Kidney (tissue), 14 donors: ENCODE data around the gene WDR73. TPM values are rescaled to one million over a fixed set of nuclear protein-coding genes. Genes with fewer than 3 reads are reported as not detected.

Experiments
- DNase-seq, 5 donors: peaks; one replicate each; pipeline ENCODE4 v3.0.0-alpha.2; 2013 to 2020
- FAIRE-seq: peaks from 2 replicates; lab custom pipeline; 2012; peaks lifted over from hg19 to GRCh38; lab: Jason Lieb, UNC
- H3K27ac ChIP-seq, 2 donors: one replicate each; pipeline ENCODE4 v1.7.0; 2013; ENCODE audit warnings: low read depth in 2 of 2, low read length in 2 of 2, inconsistent platforms in 1 of 2
- H3K27me3 ChIP-seq: one replicate; pipeline ENCODE4 v1.7.1; 2013; ENCODE audit warnings: low read length, inconsistent platforms; ENCODE audit not compliant: control insufficient read depth, insufficient read depth
- H3K36me3 ChIP-seq, 3 donors: one replicate each; pipeline versions ENCODE4 v1.7.0 to v1.7.1; 2013; ENCODE audit warnings: low read length in 3 of 3, control low read depth in 1 of 3, inconsistent platforms in 1 of 3; ENCODE audit not compliant: insufficient read depth in 3 of 3, control insufficient read depth in 2 of 3
- H3K4me1 ChIP-seq, 3 donors: one replicate each; pipeline versions ENCODE4 v1.7.0 to v1.7.1; 2013; ENCODE audit warnings: low read length in 3 of 3, inconsistent platforms in 1 of 3, low read depth in 1 of 3; ENCODE audit not compliant: control insufficient read depth in 2 of 3, insufficient read depth in 2 of 3
- H3K4me3 ChIP-seq, 3 donors: one replicate each; pipeline versions ENCODE4 v1.7.0 to v1.8.1; 2013; ENCODE audit warnings: low read length in 3 of 3, control low read depth in 1 of 3, inconsistent platforms in 1 of 3
- H3K9ac ChIP-seq, 3 donors: one replicate each; pipeline versions ENCODE4 v1.7.0 to v1.7.1; 2013; ENCODE audit warnings: low read length in 3 of 3, control low read depth in 1 of 3, inconsistent platforms in 1 of 3
- H3K9me3 ChIP-seq, 3 donors: one replicate each; pipeline versions ENCODE4 v1.7.0 to v1.7.1; 2013; ENCODE audit warnings: low read length in 3 of 3, control low read depth in 1 of 3, inconsistent platforms in 1 of 3; ENCODE audit not compliant: control insufficient read depth in 2 of 3, insufficient read depth in 1 of 3
- intact Hi-C: fragments of 100-400 bp; cut with DNase I; formaldehyde crosslinking; loops from one replicate; pipeline ENCODE4 v1.11.1; 2022
- polyA plus RNA-seq: library from polyadenylated mRNA; stranded (reverse); fragments of 350-450 nt; fragmentation: Illumina TruSeq; extraction: RNeasy Lipid Tissue Mini Kit (QIAGEN cat#74804); gene quantifications from one replicate; pipeline ENCODE4 v1.2.3, GENCODE V29; 2014; ENCODE audit warnings: low read depth, low replicate concordance; ENCODE audit not compliant: insufficient read depth
- total RNA-seq: library from RNA; stranded (reverse); fragmentation: NEBNext Ultra II Directional; extraction: Animal tissue kit (Norgen Biotek cat#: 25700); gene quantifications from one replicate; pipeline ENCODE4 v1.2.1, GENCODE V29; 2021
- TF ChIP-seq, protein P1 (sequence below): IDR thresholded peaks from 3 replicates; pipeline ENCODE4 v1.5.1; 2012; ENCODE audit warnings: mild to moderate bottlenecking, moderate library complexity, borderline replicate concordance; ENCODE audit not compliant: insufficient read depth; ENCODE audit errors: extremely low read depth
- donor health status: control.
- donor health status: control.
- donor health status: control.
- donor health status: control.
- donor health status: control.
- donor health status: DM: yes; HTN: yes; CAD: no.
- donor health status: Normal renal cell carcinoma (clear cell type).

Gene WDR73
- total and polyA plus RNA-seq, 2 donors from 2014 or later: 26.2 to 39.2 TPM

DNA sequence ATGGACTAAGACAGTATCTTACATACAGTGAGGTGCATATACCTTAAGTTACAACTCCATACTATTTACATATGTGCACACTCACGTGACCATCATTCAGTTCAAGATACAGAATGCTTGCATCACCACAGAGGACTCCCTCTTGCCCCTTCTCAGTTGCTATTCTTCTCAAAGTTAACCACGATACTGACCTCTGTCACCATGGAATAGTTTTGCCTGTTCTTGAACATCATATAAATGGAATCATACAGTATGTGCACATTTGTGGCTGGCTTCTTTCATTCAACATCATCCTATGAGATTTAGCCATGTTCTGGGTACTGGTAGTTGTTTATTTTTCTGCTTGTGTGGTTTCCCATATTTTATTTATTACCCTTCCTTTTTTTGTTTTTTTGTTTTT, 63.7 kb downstream of the WDR73 start:
- FAIRE-seq (no peak), DNase-seq (no peak)
- TF ChIP-seq, protein P1, sequence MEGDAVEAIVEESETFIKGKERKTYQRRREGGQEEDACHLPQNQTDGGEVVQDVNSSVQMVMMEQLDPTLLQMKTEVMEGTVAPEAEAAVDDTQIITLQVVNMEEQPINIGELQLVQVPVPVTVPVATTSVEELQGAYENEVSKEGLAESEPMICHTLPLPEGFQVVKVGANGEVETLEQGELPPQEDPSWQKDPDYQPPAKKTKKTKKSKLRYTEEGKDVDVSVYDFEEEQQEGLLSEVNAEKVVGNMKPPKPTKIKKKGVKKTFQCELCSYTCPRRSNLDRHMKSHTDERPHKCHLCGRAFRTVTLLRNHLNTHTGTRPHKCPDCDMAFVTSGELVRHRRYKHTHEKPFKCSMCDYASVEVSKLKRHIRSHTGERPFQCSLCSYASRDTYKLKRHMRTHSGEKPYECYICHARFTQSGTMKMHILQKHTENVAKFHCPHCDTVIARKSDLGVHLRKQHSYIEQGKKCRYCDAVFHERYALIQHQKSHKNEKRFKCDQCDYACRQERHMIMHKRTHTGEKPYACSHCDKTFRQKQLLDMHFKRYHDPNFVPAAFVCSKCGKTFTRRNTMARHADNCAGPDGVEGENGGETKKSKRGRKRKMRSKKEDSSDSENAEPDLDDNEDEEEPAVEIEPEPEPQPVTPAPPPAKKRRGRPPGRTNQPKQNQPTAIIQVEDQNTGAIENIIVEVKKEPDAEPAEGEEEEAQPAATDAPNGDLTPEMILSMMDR: no peak
- Histone ChIP-seq H3K9ac (no peak overlapping the region), H3K4me3 (no peak overlapping the region), H3K36me3 (no peaks in the 10 kb centered on the region), H3K27me3 (no peaks in the 10 kb centered on the region), H3K9me3 (no peaks in the 10 kb centered on the region), H3K4me1 (no peaks in the 10 kb centered on the region), H3K27ac (no peak overlapping the region)
- intact Hi-C loops: loop anchor here (10.0 kb wide), 1 partner anchor 334 kb away; no protein-coding TSS in a partner anchor

Other genes starting within 250 kb of the WDR73 start
- 10.3 TPM for gene ZSCAN2, start 53.3 kb downstream of the WDR73 start, total RNA-seq
- gene ZSCAN2, start 53.3 kb downstream of the WDR73 start, polyA plus RNA-seq: 11.4 TPM
- gene NMB, start 3.9 kb upstream of the WDR73 start, total RNA-seq: 11.8 TPM
- gene NMB, start 3.9 kb upstream of the WDR73 start, polyA plus RNA-seq: 19.7 TPM
- gene SEC11A, start 61.9 kb upstream of the WDR73 start, total RNA-seq: 147 TPM
- gene SEC11A, start 61.9 kb upstream of the WDR73 start, polyA plus RNA-seq: 161 TPM
- 31.6 TPM for gene ZNF592, start 94.3 kb upstream of the WDR73 start, total RNA-seq
- 6.9 TPM for gene ZNF592, start 94.3 kb upstream of the WDR73 start, polyA plus RNA-seq
- 20.2 TPM for gene ALPK3, start 163.1 kb upstream of the WDR73 start, total RNA-seq
- 3.1 TPM for gene ALPK3, start 163.1 kb upstream of the WDR73 start, polyA plus RNA-seq
- gene SLC28A1, start 230.4 kb upstream of the WDR73 start, total RNA-seq: 12.8 TPM
- gene SLC28A1, start 230.4 kb upstream of the WDR73 start, polyA plus RNA-seq: 51.2 TPM